ENCODE results near the gene ABHD16A.

DNA sequence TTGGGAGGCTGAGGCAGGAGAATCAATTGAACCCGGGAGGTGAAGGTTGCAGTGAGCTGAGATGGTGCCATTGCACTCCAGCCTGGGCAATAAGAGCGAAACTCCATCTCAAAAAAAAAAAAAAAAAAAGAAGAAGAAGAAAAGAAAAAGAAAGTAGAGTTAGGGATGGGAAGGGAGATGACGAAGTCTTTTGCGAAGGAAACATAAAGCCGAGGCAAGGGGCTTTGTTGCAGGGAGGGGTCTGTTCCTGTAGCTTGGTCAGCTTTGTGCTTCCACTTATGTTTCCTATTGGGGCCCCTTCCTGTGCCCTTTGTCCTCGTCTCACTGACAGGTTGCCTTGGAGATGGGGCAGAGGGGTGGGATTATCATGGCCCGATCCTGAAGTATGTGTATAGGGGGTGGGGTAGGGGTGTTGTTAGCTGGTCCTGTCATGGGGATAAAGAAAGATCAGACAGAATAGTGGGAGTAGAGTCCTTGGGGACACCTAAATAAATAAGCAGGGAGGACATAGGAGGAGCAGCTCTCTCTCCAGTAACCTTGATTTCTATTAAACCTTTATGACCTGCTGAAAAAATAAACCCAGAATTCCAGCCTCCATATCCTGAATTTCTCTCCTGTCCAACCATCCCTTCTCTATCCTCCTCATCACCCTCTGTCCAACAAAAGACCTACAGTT is 34.3 kb upstream of the ABHD16A start:
- TF ChIP-seq, protein P1, sequence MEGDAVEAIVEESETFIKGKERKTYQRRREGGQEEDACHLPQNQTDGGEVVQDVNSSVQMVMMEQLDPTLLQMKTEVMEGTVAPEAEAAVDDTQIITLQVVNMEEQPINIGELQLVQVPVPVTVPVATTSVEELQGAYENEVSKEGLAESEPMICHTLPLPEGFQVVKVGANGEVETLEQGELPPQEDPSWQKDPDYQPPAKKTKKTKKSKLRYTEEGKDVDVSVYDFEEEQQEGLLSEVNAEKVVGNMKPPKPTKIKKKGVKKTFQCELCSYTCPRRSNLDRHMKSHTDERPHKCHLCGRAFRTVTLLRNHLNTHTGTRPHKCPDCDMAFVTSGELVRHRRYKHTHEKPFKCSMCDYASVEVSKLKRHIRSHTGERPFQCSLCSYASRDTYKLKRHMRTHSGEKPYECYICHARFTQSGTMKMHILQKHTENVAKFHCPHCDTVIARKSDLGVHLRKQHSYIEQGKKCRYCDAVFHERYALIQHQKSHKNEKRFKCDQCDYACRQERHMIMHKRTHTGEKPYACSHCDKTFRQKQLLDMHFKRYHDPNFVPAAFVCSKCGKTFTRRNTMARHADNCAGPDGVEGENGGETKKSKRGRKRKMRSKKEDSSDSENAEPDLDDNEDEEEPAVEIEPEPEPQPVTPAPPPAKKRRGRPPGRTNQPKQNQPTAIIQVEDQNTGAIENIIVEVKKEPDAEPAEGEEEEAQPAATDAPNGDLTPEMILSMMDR (IDR thresholded peaks at IDR 0.05) = no peak
- TF ChIP-seq POLR2A (IDR thresholded peaks at IDR 0.05) (no peak), EP300 (IDR thresholded peaks at IDR 0.05) (no peak)

Data from tibial nerve (tissue), 4 donors.